Activated CD8-positive, alpha-beta T cell treated with anti-CD3 and anti-CD28 coated beads for 36 hours (primary cell): Measurements from ENCODE around the gene OBSCN. TPM values are rescaled to one million over a fixed set of nuclear protein-coding genes. Genes with fewer than 3 reads are reported as not detected.

Source experiments
- ATAC-seq: fragments of 200-7000 bp; cut with Tn5 transposase; one replicate; pipeline ENCODE4 v1.10.0; 2021; ENCODE audit warnings: mild to moderate bottlenecking, moderate library complexity
- CTCF ChIA-PET: fragments of 350-600 bp; sonication (Branson Sonifier 250); formaldehyde crosslinking; loops from one replicate; lab custom pipeline; 2021; ENCODE audit warnings: antibody characterized with exemption; lab: Charles Lee
- POLR2A ChIA-PET: fragments of 350-600 bp; sonication (Branson Sonifier 250); formaldehyde crosslinking; loops from one replicate; lab custom pipeline; 2021; ENCODE audit warnings: antibody characterized with exemption; lab: Charles Lee
- DNase-seq: peaks from one replicate; pipeline ENCODE4 v3.0.0-alpha.2; 2020
- H3K27ac Mint-ChIP-seq: one replicate; pipeline ENCODE4 v1.8.0; 2021; ENCODE audit warnings: mild to moderate bottlenecking, mixed read lengths
- H3K27me3 Mint-ChIP-seq: one replicate; pipeline ENCODE4 v1.8.0; 2021; ENCODE audit warnings: mixed read lengths
- H3K36me3 Mint-ChIP-seq: one replicate; pipeline ENCODE4 v1.8.0; 2021; ENCODE audit warnings: low read depth, mixed read lengths
- H3K4me1 Mint-ChIP-seq: one replicate; pipeline ENCODE4 v1.8.0; 2021; ENCODE audit warnings: low read depth, mixed read lengths
- H3K4me3 Mint-ChIP-seq: one replicate; pipeline ENCODE4 v1.8.0; 2021; ENCODE audit warnings: mild to moderate bottlenecking, moderate library complexity, mixed read lengths
- H3K9me3 Mint-ChIP-seq: one replicate; pipeline ENCODE4 v1.8.0; 2021; ENCODE audit warnings: mixed read lengths
- CTCF ChIP-seq: fragments of 200-600 bp; IDR thresholded peaks from one replicate; pipeline ENCODE4 v1.8.0; 2022; ENCODE audit warnings: antibody characterized with exemption, mild to moderate bottlenecking
- intact Hi-C: fragments of 100-400 bp; cut with micrococcal nuclease; formaldehyde crosslinking; loops from one replicate; pipeline ENCODE4 v1.10.0; 2022
- total RNA-seq, 2 experiments: library from RNA; stranded (reverse); gene quantifications; one replicate each; pipeline ENCODE4 v1.2.3, GENCODE V29; 2021

The OBSCN gene
- total RNA-seq, 2 experiments from 2014 or later = 21.6 to 23.7 TPM

DNA sequence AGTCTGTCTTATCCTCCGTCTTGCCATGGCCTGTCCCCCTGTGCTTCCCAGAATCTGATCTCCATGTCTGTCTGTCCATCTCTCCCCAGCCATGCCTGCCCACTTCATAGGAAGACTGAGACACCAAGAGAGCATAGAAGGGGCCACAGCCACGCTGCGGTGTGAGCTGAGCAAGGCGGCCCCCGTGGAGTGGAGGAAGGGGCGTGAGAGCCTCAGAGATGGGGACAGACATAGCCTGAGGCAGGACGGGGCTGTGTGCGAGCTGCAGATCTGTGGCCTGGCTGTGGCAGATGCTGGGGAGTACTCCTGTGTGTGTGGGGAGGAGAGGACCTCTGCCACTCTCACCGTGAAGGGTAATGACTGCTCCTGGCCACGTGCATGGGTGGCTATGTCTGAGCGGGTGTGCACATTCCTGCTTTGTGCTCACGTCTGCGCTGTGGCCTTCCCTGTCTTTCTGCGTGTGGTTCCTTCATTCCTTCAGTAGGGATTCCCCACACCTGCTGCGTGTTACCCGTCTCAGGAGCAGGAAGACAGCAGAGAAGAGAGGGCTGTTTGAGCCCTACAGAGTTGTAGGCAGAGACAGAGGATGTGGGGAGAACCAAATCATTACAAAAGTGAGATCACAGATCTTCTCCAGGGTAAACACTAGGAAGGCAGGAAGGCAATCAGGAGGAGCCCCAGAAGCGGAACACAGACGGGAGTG, 80.8 kb downstream of the OBSCN start:
- Mint-ChIP-seq H3K9me3 (no peaks in the 10 kb centered on the region), H3K27me3 (no peaks in the 10 kb centered on the region), H3K4me3 (no peak overlapping the region), H3K4me1 (peaks cover 8% of the 10 kb centered on the region), H3K36me3 (no peaks in the 10 kb centered on the region), H3K27ac (peak overlapping the region; percentile 25)
- TF ChIP-seq CTCF = no peak
- no peak for ATAC-seq
- intact Hi-C loops = no loop called here
- CTCF ChIA-PET = interaction anchor here (0.6 kb wide), 1 partner anchor 41 kb away, joined by 3 read pairs; no protein-coding TSS in a partner anchor
- POLR2A ChIA-PET = no interaction called here
- no peak for DNase-seq

GRCh38 chr1:228289239-228289849, 81.5 kb downstream of the OBSCN start:
- no peaks in the 10 kb centered on the region for H3K9me3 Mint-ChIP-seq
- H3K36me3 Mint-ChIP-seq = no peaks in the 10 kb centered on the region
- ChIA-PET POLR2A (no interaction called here), CTCF (no interaction called here)
- ATAC-seq (no peak), DNase-seq (no peak)
- H3K27me3 Mint-ChIP-seq = no peaks in the 10 kb centered on the region
- H3K27ac Mint-ChIP-seq = peak overlapping the region; percentile 25
- peaks cover 8% of the 10 kb centered on the region for H3K4me1 Mint-ChIP-seq
- H3K4me3 Mint-ChIP-seq = no peak overlapping the region
- intact Hi-C loops = no loop called here
- no peak for TF ChIP-seq CTCF

GRCh38 chr1:228289996-228290881, 82.4 kb downstream of the OBSCN start:
- Mint-ChIP-seq H3K36me3 (no peaks in the 10 kb centered on the region), H3K27ac (no peak overlapping the region), H3K27me3 (no peaks in the 10 kb centered on the region), H3K4me3 (no peak overlapping the region), H3K9me3 (no peaks in the 10 kb centered on the region), H3K4me1 (peaks cover 8% of the 10 kb centered on the region)
- CTCF ChIA-PET = no interaction called here
- intact Hi-C loops = no loop called here
- no peak for DNase-seq
- POLR2A ChIA-PET = interaction anchor here (1.2 kb wide), 1 partner anchor 76 kb away, joined by 3 read pairs; no protein-coding TSS in a partner anchor
- TF ChIP-seq CTCF = no peak
- ATAC-seq = no peak

GRCh38 chr1:228291906-228292608, 84.2 kb downstream of the OBSCN start:
- H3K9me3 Mint-ChIP-seq = peaks cover under 1% of the 10 kb centered on the region
- no peaks in the 10 kb centered on the region for H3K27me3 Mint-ChIP-seq
- POLR2A ChIA-PET = no interaction called here
- ATAC-seq (no peak), DNase-seq (no peak)
- intact Hi-C loops = no loop called here
- CTCF ChIA-PET = no interaction called here
- no peak for TF ChIP-seq CTCF
- H3K4me1 Mint-ChIP-seq = peaks cover 8% of the 10 kb centered on the region
- peaks cover 2% of the 10 kb centered on the region for H3K36me3 Mint-ChIP-seq
- H3K4me3 Mint-ChIP-seq = no peak overlapping the region
- no peak overlapping the region for H3K27ac Mint-ChIP-seq
